ENCODE results near the gene GLRX2.
"Not testable (repeated sequence)": the region's sequence is repeated elsewhere in the genome, so short reads cannot be mapped to it uniquely, and the experiment has no call there.

The GLRX2 gene

DNA sequence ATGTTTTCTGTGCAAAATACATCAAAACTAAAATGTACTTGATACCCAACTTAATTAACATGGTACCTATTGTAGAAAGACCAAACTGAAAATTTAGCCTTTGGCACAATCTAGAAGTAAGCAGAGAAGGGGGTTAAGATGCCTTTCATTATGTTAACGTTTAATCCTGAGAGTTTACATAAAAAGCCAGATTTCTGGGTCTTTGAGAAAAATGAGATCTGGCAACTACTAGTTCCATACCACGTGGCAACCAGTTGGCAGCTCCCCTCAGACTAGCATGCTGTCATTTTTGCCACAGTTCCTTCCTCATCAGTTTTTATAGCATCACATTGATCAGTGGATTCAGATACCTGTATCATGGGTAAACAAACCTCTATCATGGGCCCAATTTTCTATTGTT lies 44.3 kb downstream of the GLRX2 start:
- no peaks in the 10 kb centered on the region for H3K9me3 Mint-ChIP-seq
- no peaks in the 10 kb centered on the region for H3K27me3 Mint-ChIP-seq
- H3K27ac Mint-ChIP-seq = peak overlapping the region; percentile 61
- H3K4me1 Mint-ChIP-seq (ENCODE audit: low read depth) = peaks cover 69% of the 10 kb centered on the region
- H3K36me3 Mint-ChIP-seq (ENCODE audit: low read depth) = peaks cover 32% of the 10 kb centered on the region
- peak overlapping the region; percentile 93 for H3K4me3 Mint-ChIP-seq

DNA sequence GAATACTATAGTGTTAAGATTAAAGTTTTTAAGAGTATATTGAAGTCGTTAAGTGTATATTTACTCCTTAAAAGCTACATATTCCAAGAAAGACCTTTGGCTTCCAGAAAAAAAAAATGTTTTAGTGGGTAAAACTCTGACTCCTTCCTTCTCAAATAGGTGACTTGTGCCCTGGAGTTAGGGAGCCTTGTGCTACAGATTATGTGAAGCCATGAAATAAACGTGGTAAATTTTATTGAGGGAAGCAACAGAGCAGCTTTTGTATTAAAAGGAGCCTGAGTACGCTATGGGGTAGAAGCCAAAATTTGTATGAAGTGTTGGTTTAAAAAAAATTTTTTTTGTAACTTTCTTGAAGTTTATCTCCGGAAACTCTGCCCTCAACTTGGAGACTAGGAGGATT lies 44.8 kb downstream of the GLRX2 start:
- no peaks in the 10 kb centered on the region for H3K27me3 Mint-ChIP-seq
- H3K36me3 Mint-ChIP-seq (ENCODE audit: low read depth) = peaks cover 32% of the 10 kb centered on the region
- peaks cover 64% of the 10 kb centered on the region for H3K4me1 Mint-ChIP-seq (ENCODE audit: low read depth)
- peak overlapping the region; percentile 93 for H3K4me3 Mint-ChIP-seq
- no peaks in the 10 kb centered on the region for H3K9me3 Mint-ChIP-seq
- H3K27ac Mint-ChIP-seq = peak overlapping the region; percentile 69

DNA sequence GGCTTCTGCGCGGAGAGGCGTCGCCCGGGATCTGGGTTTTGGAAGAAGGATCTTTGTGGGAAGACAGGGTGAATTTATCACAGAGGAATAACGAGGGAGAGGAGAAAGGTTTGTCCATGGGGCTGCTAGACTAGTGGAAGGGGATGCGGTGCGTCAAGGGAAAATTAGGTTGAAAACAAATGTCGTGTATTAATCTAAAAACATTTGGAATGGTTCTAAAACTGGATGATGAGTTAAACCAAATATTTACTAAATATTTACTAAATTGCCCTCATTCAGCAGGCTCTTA lies 45.2 kb downstream of the GLRX2 start:
- Mint-ChIP-seq H3K27ac (peak overlapping the region; percentile 99), H3K36me3 (ENCODE audit: low read depth) (peaks cover 32% of the 10 kb centered on the region), H3K9me3 (no peaks in the 10 kb centered on the region), H3K4me3 (peak overlapping the region; percentile 93), H3K4me1 (ENCODE audit: low read depth) (peaks cover 62% of the 10 kb centered on the region), H3K27me3 (no peaks in the 10 kb centered on the region)

DNA sequence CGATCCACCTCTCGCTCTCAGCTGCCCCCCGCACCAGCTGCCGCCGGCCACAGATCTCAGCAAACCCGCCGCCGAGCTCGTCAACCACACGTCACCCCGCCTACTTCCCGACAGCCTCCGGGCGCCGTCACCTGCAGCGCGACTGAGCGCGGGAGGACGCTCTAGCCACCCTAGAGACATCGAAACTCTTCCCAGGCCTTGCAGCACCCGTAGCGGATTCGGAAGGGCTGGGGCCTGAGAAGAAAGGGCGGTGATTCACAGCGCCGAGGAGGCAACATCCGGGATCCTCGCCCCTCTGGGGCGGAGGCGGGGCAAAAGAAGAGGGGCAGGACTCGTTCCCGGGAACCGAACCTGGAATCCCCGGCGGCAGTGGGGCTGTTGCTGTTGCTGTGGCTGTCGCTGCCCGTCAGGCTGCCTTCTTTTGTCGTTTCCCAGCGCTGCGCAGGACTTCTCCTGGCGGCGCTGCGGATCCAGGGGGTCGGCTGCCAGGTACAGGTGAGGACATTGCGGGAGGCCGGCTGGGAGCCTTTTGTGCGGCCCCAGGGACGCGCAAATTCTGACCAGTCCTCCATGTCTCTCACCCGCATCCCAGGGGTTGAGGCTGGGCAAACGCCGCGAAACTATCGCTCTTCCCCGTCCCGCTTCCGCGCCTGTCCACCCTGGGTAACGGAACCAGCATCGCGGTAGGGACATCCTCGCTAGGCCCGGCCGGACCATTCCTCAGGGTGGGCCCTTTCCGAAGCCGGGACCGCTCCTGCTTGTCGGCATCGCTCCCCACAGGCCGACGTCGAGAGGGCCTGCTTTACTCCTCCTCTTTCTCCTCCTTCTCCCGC lies 45.7 kb downstream of the GLRX2 start, which contains the start of the genes RO60 and UCHL5:
Gene RO60, plus strand, starts transcription at position 331 of the 833 bp plus-strand sequence. CDS start 9,443 bp downstream, outside the sequence.
Gene UCHL5, minus strand, starts transcription at position 79 of the 833 bp plus-strand sequence. CDS start 100 bp downstream, outside the sequence.
- H3K36me3 Mint-ChIP-seq (ENCODE audit: low read depth) = peaks cover 32% of the 10 kb centered on the region
- H3K27ac Mint-ChIP-seq = peak within 1 kb of the TSS; percentile 99
- peaks cover 64% of the 10 kb centered on the region for H3K4me1 Mint-ChIP-seq (ENCODE audit: low read depth)
- H3K4me3 Mint-ChIP-seq = peak within 1 kb of the TSS; percentile 93
- H3K9me3 Mint-ChIP-seq = no peaks in the 10 kb centered on the region
- no peaks in the 10 kb centered on the region for H3K27me3 Mint-ChIP-seq

DNA sequence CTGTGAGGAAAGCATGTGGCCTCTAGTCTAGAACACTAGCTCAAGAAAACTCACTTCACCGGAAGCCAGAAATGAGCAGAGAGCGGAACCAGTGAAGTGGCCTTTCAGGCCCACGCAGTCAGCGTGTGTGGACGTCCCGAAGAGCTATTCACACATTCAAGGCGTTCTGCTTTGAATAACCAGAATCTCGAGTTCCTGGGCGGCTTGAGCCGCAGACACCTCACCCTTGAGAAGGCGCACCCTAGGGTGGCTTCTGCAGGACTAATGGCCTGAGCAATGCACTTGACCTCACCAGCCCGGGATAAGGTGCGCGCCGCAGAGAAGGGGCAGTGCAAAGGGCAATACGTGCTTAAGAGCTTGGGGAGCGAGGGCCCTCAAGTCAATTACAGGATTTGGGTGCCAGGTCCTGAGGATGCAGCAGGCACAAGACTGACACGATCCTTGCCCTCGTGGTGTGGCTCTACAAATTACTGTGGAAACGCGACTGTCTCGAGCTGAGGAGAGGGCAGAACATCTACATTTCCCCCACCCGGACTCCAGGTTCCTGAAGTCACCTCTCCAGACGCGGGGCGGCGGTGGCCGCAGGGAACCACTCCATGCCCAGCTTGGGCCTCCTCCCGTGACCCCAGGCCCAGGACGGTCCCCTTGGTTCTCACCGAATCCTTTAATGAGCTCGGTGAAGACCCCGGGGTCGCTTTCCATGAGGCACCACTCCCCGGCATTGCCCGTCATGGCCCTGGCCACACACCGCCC lies 46.5 kb downstream of the GLRX2 start:
- peak overlapping the region; percentile 99 for H3K27ac Mint-ChIP-seq
- peaks cover 39% of the 10 kb centered on the region for H3K36me3 Mint-ChIP-seq (ENCODE audit: low read depth)
- no peaks in the 10 kb centered on the region for H3K9me3 Mint-ChIP-seq
- H3K4me3 Mint-ChIP-seq = peak overlapping the region; percentile 93
- no peaks in the 10 kb centered on the region for H3K27me3 Mint-ChIP-seq
- peaks cover 60% of the 10 kb centered on the region for H3K4me1 Mint-ChIP-seq (ENCODE audit: low read depth)

DNA sequence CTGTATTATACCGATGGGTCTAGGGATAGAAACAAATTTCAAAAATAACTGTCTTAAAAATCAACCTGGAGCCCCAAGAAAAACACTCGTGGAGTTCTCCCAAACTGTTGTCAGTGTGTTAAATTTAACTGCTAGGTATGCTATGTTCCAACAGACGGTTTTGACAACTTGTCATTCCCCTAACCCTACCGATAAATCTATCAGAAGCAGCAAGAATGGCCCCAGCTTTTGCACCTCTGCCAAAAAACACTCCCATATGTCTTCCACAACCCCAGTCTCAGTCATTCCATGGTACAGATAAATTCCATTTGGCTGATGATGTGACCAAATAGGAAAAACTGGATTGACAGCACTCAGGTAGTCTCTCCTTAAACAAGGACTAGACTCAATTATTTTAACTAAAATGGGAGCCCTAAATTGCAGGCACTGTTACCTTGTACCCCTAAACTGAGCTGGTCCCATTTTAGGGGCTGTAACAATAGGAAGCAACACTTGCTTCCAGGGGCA lies 51.0 kb downstream of the GLRX2 start:
- H3K27me3 Mint-ChIP-seq = no peaks in the 10 kb centered on the region
- peaks cover 40% of the 10 kb centered on the region for H3K36me3 Mint-ChIP-seq (ENCODE audit: low read depth)
- no peak overlapping the region for H3K27ac Mint-ChIP-seq
- H3K4me1 Mint-ChIP-seq (ENCODE audit: low read depth) = peaks cover 31% of the 10 kb centered on the region
- no peaks in the 10 kb centered on the region for H3K9me3 Mint-ChIP-seq
- H3K4me3 Mint-ChIP-seq = no peak overlapping the region

DNA sequence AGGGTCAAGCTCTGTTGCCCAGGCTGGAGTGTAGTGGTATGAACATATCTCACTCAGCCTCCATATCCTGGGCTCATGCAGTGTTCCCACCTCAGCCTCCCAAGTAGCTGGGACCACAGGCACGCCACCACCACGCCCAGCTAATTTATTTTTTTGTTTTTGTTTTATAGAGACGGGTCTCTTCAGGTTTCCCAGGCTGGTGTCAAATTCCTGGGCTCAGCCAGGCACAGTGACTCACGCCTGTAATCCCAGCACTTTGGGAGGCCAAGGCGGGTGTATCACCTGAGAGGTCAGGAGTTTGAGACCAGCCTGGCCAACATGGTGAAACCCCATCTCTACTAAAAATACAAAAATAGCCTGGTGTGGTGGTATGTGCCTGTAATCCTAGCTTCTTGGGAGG lies 56.3 kb downstream of the GLRX2 start:
- H3K27ac Mint-ChIP-seq, H3K4me3 Mint-ChIP-seq: not testable (repeated sequence)

More for the DNA sequence above, 56.3 kb downstream of the GLRX2 start:
- not testable (repeated sequence) for H3K9me3 Mint-ChIP-seq; H3K4me1 Mint-ChIP-seq (ENCODE audit: low read depth); H3K27me3 Mint-ChIP-seq
- H3K36me3 Mint-ChIP-seq (ENCODE audit: low read depth) = peaks cover 53% of the 10 kb centered on the region

Data from stimulated activated naive CD8-positive, alpha-beta T cell treated with anti-CD3 and anti-CD28 coated beads, Interleukin-15, Interleukin-2, amounts not matched to agents 100 ng/mL and 50 ng/mL, for 24 hours (primary cell).